ENCODE data around the gene WDR64. TPM values are rescaled to one million over a fixed set of nuclear protein-coding genes. Genes with fewer than 3 reads are reported as not detected.

The WDR64 gene
- total RNA-seq, 6 experiments from 2014 or later: not detected

DNA sequence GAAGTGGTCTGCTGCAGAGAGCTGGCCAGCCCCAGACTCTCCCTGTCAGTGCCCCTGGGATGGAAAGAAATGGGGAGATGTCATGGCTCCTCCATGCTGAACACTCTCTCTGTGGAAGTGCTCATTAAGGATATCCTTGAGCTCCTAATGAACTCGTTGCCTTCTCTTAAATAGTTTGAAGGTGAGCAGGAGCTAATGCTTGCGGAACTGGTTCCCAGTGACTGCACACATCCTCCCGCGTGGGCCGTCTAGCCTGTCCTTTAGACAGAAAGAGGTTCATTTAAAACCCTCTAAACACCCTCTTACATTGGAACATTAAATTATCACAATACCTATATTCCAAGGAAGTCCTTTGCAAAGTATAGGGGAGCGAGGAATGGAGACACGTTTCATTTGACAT lies 5.9 kb upstream of the WDR64 start:
- DNase-seq: no peak
- TF ChIP-seq, protein P1, sequence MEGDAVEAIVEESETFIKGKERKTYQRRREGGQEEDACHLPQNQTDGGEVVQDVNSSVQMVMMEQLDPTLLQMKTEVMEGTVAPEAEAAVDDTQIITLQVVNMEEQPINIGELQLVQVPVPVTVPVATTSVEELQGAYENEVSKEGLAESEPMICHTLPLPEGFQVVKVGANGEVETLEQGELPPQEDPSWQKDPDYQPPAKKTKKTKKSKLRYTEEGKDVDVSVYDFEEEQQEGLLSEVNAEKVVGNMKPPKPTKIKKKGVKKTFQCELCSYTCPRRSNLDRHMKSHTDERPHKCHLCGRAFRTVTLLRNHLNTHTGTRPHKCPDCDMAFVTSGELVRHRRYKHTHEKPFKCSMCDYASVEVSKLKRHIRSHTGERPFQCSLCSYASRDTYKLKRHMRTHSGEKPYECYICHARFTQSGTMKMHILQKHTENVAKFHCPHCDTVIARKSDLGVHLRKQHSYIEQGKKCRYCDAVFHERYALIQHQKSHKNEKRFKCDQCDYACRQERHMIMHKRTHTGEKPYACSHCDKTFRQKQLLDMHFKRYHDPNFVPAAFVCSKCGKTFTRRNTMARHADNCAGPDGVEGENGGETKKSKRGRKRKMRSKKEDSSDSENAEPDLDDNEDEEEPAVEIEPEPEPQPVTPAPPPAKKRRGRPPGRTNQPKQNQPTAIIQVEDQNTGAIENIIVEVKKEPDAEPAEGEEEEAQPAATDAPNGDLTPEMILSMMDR (IDR thresholded peaks at IDR 0.05): no peak
- Mint-ChIP-seq H3K27ac (no peak overlapping the region), H3K9me3 (peaks cover 4% of the 10 kb centered on the region; the same call in 1 of the 2 replicates), H3K4me1 (ENCODE audit: low read depth) (peaks cover 20% of the 10 kb centered on the region), H3K36me3 (ENCODE audit: low read depth) (0 out of 2 replicates have a peak, but pooled peaks cover 9% of the 10 kb centered on the region), H3K4me3 (no peak overlapping the region), H3K27me3 (ENCODE audit: insufficient read depth) (peaks cover 10% of the 10 kb centered on the region)

DNA sequence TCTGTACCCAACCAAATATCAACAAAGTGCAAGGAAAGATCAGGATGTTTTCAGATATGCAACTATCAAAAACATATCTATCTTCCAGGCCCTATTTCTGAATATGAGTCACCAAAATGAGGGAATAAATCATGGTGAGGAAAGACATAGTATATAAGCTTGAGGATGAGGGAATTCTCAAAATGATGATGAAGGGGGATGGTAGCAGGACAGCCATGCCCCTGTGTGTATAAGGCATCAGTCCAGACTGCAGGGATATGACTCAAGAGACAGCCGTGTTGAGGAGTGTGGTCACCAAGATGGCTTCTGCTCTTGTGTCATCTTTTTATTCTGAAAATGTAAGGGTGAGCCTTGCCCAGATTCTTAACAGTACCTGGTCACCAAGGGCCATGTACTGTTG lies 4.4 kb upstream of the WDR64 start:
- TF ChIP-seq, protein P1 (IDR thresholded peaks at IDR 0.05): no peak
- Mint-ChIP-seq H3K4me1 (ENCODE audit: low read depth) (peaks cover 7% of the 10 kb centered on the region; the same call in 1 of the 2 replicates), H3K27me3 (ENCODE audit: insufficient read depth) (peaks cover 10% of the 10 kb centered on the region), H3K36me3 (ENCODE audit: low read depth) (no peaks in the 10 kb centered on the region), H3K27ac (no peak overlapping the region), H3K4me3 (no peak overlapping the region), H3K9me3 (no peaks in the 10 kb centered on the region; the same call in 1 of the 2 replicates)
- DNase-seq: no peak

DNA sequence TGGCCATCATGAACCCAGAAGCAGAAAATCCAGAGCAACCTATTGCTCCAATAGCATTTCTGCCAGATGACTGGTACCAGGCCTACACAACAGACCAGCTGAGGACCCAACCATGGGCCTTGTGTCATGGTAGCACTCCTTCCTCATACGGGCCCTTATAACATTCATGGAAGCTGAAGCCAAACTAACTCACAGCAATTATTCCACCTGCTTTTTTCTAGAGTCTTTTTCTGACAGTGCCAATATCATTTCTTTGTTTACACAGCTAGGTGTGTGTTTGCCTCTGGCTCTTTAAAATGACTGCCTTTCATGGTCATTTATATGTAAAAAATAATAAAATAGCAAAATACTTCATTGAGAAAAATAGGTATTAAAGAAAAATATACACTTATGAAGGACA lies 3.9 kb upstream of the WDR64 start:
- TF ChIP-seq, protein P1 (IDR thresholded peaks at IDR 0.05): no peak
- Mint-ChIP-seq H3K27ac (no peak overlapping the region), H3K36me3 (ENCODE audit: low read depth) (no peaks in the 10 kb centered on the region), H3K4me3 (no peak overlapping the region), H3K27me3 (ENCODE audit: insufficient read depth) (peaks cover 10% of the 10 kb centered on the region), H3K4me1 (ENCODE audit: low read depth) (peaks cover 7% of the 10 kb centered on the region; the same call in 1 of the 2 replicates), H3K9me3 (no peaks in the 10 kb centered on the region)
- DNase-seq: no peak

DNA sequence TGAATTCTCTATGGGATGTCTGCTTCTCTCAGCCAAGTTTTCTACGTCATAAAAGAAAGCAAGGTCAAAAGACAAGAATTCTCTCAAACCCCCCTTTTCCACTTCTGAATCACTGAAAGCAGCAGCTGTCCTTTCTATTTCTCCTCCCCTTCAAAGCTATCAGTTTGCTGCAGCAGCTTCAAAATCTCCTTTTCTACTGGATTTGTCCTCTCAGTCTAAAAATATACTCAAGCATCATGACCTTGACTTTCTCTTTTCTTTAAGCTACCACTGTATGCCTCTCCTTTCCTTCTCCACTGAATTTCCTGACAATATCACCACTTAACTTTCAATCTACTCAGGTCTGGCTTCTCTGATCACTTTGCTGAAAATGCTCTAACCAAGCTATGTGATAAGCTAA lies 1.9 kb downstream of the WDR64 start:
- H3K9me3 Mint-ChIP-seq: no peaks in the 10 kb centered on the region
- H3K4me3 Mint-ChIP-seq: no peak overlapping the region
- no peak overlapping the region for H3K27ac Mint-ChIP-seq
- peaks cover 4% of the 10 kb centered on the region; the same call in 1 of the 2 replicates for H3K27me3 Mint-ChIP-seq (ENCODE audit: insufficient read depth)
- no peaks in the 10 kb centered on the region for H3K36me3 Mint-ChIP-seq (ENCODE audit: low read depth)
- TF ChIP-seq, protein P1 (IDR thresholded peaks at IDR 0.05): no peak
- no peak for DNase-seq
- peaks cover 6% of the 10 kb centered on the region for H3K4me1 Mint-ChIP-seq (ENCODE audit: low read depth)

DNA sequence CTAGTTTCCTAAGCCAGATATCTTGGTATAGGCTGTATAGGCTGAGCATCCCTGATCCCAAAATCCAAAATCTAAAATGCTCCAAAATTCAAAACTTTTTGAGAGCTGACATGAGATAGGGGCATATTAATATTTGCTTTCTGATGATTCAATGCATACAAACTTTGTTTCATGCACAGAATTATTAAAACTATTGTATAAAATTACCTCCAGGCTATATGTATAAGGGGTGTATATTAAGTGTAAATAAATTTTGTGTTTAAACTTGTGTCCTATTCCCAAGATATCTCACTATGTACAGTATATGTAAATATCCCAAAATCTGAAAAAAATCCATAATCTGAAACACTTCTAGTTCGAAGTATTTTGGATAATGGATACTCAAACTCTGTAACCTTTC lies 2.6 kb downstream of the WDR64 start:
- Mint-ChIP-seq H3K27me3 (ENCODE audit: insufficient read depth) (peaks cover 4% of the 10 kb centered on the region; the same call in 1 of the 2 replicates), H3K9me3 (no peaks in the 10 kb centered on the region), H3K27ac (no peak overlapping the region), H3K4me1 (ENCODE audit: low read depth) (peaks cover 6% of the 10 kb centered on the region), H3K36me3 (ENCODE audit: low read depth) (no peaks in the 10 kb centered on the region), H3K4me3 (no peak overlapping the region)
- DNase-seq: no peak
- TF ChIP-seq, protein P1 (IDR thresholded peaks at IDR 0.05): no peak

Measured in HFFc6 (cell line).